IPS-18a (cell line): ENCODE results near the gene TBL1XR1.
A peak's percentile ranks its signal among the peaks of the same experiment; 100 is the strongest.
"Not testable (repeated sequence)": the region's sequence is repeated elsewhere in the genome, so short reads cannot be mapped to it uniquely, and the experiment has no call there.

ENCODE experiments used
- H3K27ac ChIP-seq: one replicate; pipeline ENCODE4 v1.5.1; 2013; ENCODE audit warnings: low read length
- H3K27me3 ChIP-seq: one replicate; pipeline ENCODE4 v1.6.1; 2013; ENCODE audit warnings: mild to moderate bottlenecking, low read length; ENCODE audit not compliant: control insufficient read depth, insufficient read depth
- H3K36me3 ChIP-seq: one replicate; pipeline ENCODE4 v1.6.1; 2013; ENCODE audit warnings: low read depth, low read length; ENCODE audit not compliant: control insufficient read depth
- H3K4me1 ChIP-seq: one replicate; pipeline ENCODE4 v1.6.1; 2013; ENCODE audit warnings: low read depth, low read length; ENCODE audit not compliant: control insufficient read depth
- H3K4me3 ChIP-seq: one replicate; pipeline ENCODE4 v1.5.1; 2013; ENCODE audit warnings: low read length
- H3K9ac ChIP-seq: one replicate; pipeline ENCODE4 v1.6.1; 2013; ENCODE audit warnings: mild to moderate bottlenecking, low read length, moderate library complexity
- H3K9me3 ChIP-seq: one replicate; pipeline ENCODE4 v1.6.1; 2013; ENCODE audit warnings: low read depth, low read length; ENCODE audit not compliant: control insufficient read depth

Gene TBL1XR1

DNA sequence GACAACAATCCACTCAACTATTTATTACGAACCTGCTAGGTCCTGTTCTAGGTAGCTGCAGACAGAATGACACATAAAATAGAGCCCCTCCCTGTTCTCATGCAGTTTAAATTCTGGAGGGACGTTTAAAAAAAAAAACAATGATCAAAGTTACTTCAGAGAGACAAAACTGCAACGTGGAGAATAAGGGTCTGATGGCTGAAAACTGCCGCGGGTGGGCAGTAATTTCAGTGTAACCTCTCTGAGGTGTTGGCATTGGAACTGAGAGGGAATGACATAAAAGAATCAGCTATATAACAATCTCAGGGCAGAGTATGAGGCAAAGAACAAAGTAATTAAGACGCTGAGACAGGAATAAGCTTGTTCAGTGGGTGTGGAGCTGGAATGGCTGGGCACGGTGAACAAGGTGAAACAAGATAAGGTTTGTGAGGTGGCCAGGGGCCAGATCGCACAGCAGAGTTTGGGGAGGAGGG lies 19.5 kb downstream of the TBL1XR1 start:
- Histone ChIP-seq H3K9ac (no peak overlapping the region), H3K4me3 (no peak overlapping the region), H3K27ac (no peak overlapping the region)

DNA sequence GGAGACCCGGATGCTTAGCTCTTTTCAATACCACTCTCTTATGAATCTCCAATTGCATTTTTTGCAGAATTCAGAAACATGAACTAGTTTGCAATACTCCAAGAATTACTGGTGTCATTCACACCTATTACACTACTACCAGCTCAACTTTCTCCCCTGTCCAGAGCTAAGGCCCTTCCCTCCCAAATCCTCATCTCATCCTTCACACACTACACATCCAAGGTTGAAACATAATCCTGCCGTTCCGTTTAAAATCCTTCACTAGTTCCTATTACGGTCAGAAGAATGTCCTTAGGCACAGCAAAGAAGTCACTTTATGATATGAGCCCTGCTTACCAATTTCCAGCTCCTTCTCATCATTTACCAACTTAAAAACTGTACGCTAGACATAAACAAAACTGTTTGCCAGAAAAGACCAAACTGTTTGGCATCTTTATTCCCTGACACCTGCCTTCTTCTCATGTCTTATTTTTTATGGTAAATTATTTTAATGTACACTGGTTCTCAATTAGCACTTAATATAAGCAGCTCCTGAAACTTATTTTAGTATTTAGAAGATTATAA lies 22.6 kb downstream of the TBL1XR1 start:
- H3K9ac ChIP-seq, result no peak overlapping the region
- H3K27ac ChIP-seq, result no peak overlapping the region
- H3K36me3 ChIP-seq, result no peaks in the 10 kb centered on the region

More for the DNA sequence above, 19.5 kb downstream of the TBL1XR1 start:
- Histone ChIP-seq H3K4me1 (peaks cover 10% of the 10 kb centered on the region), H3K9me3 (no peaks in the 10 kb centered on the region), H3K36me3 (no peaks in the 10 kb centered on the region), H3K27me3 (no peaks in the 10 kb centered on the region)

DNA sequence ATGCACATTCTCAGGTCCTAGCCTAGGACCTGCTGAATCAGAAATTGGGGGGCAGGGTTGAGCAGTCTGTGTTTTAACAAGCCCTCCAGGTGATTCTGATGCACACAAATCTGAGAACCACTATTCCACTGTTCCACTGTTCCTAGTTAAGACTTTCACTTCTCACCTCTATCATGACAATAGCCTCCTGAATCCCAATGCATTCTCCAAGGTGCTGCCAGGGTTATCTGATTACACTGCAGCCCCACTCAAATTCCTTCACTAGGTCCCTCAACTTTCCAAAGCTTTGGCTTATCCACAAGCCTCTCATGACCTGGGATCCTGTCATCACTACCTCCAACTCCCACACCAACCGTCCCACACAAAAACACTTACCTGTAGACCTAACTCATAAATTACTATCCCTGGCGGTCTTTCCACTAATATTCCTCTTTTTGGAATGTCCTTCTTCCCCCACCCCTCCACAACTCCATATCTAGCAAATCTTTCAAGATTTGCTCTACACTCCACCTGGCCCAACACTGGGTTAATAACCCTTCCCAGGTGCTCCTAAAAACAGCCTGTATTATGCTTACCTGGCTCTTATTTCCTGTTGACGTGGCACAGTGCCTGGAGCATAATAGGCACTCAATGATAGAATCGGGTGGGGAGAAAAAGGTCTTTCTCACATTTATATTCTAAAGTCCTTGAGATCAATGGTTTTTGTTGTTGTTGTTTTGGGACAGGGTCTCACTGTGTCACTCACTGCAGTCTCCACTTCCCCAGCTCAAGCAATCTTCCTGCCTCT lies 27.2 kb downstream of the TBL1XR1 start:
- no peak overlapping the region for H3K4me3 ChIP-seq
- H3K4me1 ChIP-seq, result peaks cover 18% of the 10 kb centered on the region
- H3K9me3 ChIP-seq, result no peaks in the 10 kb centered on the region
- H3K36me3 ChIP-seq, result no peaks in the 10 kb centered on the region
- no peaks in the 10 kb centered on the region for H3K27me3 ChIP-seq
- no peak overlapping the region for H3K9ac ChIP-seq
- no peak overlapping the region for H3K27ac ChIP-seq

More for the DNA sequence above, 22.6 kb downstream of the TBL1XR1 start:
- H3K9me3 ChIP-seq, result no peaks in the 10 kb centered on the region
- no peak overlapping the region for H3K4me3 ChIP-seq
- H3K4me1 ChIP-seq, result peaks cover 18% of the 10 kb centered on the region
- H3K27me3 ChIP-seq, result no peaks in the 10 kb centered on the region

DNA sequence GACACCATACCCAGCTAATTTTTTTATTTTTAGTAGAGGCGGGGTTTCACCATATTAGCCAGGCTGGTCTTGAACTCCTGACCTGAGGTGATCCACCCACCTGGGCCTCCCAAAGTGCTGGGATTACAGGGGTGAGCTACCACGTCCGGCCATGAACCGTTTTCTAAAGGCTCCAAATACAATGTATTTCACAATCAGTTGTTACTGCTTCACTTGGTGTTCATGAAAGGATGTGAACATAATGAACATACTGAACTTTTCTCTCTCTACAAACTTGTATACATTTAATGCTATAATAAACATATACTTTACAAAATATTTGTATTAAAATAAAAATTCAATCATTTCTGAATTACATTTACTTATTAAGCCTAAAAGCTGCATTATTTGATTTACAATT lies 28.9 kb downstream of the TBL1XR1 start:
- no peaks in the 10 kb centered on the region for H3K27me3 ChIP-seq
- no peak overlapping the region for H3K27ac ChIP-seq
- H3K36me3 ChIP-seq, result no peaks in the 10 kb centered on the region
- H3K9me3 ChIP-seq, result no peaks in the 10 kb centered on the region
- H3K4me3 ChIP-seq, result no peak overlapping the region
- no peak overlapping the region for H3K9ac ChIP-seq
- peaks cover 9% of the 10 kb centered on the region for H3K4me1 ChIP-seq

DNA sequence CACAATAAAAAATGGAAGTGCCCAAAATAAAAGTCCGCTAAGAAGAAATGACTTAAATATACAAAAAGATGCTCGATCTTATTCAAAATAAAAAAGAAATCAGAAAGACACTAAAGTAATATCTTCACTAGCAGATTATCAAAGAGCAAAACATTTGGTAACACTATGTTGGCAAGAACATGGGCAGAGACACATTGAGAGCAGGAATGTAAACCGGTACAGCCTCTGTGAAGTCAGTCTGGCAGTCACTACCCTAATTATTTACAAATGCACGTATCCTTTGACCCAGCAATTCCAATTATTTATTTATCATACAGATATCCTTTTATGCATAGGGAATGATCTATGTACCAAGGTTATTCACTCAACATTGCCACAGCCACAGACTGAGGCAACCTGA lies 34.5 kb downstream of the TBL1XR1 start:
- no peak overlapping the region for H3K4me3 ChIP-seq
- H3K9ac ChIP-seq, result no peak overlapping the region
- peaks cover 2% of the 10 kb centered on the region for H3K4me1 ChIP-seq
- no peaks in the 10 kb centered on the region for H3K9me3 ChIP-seq
- no peaks in the 10 kb centered on the region for H3K27me3 ChIP-seq
- H3K27ac ChIP-seq, result no peak overlapping the region
- H3K36me3 ChIP-seq, result no peaks in the 10 kb centered on the region

DNA sequence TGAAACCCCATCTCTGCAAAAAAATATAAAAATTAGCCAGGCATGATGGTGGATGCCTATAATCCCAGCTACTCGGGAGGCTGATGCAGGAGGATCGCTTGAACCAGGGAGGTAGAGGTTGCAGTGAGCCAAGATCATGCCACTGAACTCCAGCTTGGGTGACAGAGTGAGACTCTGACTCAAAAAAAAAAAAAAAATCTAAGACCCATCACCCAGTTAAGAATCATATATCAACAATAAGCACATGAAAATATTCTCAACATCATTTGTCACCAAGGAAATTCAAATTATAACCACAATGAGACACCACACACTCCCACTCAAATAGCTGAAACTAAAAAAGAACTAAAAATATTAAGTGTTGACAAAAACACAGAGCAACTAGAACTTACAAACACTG lies 35.7 kb downstream of the TBL1XR1 start:
- not testable (repeated sequence) for H3K9ac ChIP-seq, H3K27ac ChIP-seq, H3K36me3 ChIP-seq, H3K4me1 ChIP-seq, H3K27me3 ChIP-seq, H3K4me3 ChIP-seq, H3K9me3 ChIP-seq

DNA sequence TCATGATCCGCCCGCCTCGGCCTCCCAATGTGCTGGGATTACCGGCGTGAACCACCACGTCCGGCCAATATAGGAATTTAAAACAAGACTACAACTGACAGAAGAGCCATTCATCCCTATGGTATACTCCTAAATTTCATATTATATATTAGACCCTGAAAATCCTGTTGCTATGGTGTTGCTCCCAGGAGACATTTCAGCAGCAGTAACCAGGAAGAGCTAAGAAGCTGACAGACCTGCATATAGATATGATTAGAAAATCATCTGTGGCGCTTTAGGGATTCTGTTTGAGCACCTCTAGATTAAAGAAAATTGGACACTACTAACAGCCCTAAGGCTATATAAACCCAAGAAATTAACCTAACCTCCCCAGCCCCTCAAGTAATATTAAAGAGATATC lies 38.8 kb downstream of the TBL1XR1 start:
- no peak overlapping the region for H3K27ac ChIP-seq
- no peak overlapping the region for H3K9ac ChIP-seq
- H3K4me3 ChIP-seq, result no peak overlapping the region
- no peaks in the 10 kb centered on the region for H3K9me3 ChIP-seq
- H3K27me3 ChIP-seq, result no peaks in the 10 kb centered on the region
- peaks cover 25% of the 10 kb centered on the region for H3K4me1 ChIP-seq
- no peaks in the 10 kb centered on the region for H3K36me3 ChIP-seq

DNA sequence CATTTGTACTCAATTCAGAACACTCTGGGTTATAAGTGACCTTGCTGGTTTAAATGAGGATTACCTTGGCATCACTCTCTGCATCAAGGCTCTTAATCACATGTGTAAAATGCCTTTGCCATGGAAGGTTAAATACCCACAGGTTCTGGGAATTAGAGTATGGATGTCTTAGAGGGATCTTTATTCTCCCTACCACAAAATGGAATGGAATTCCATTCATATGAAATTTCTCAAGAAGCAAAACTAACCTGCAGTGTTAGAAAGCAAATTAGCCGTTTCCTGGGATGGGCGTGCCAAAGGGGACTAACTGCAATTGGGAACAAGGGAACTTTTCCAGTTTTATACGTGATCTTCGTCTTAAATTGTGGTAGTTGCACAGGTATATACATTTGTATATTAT lies 39.8 kb downstream of the TBL1XR1 start:
- Histone ChIP-seq H3K27ac (no peak overlapping the region), H3K4me1 (peaks cover 25% of the 10 kb centered on the region), H3K4me3 (peak overlapping the region; percentile 9), H3K9me3 (no peaks in the 10 kb centered on the region), H3K9ac (no peak overlapping the region), H3K36me3 (no peaks in the 10 kb centered on the region), H3K27me3 (no peaks in the 10 kb centered on the region)

DNA sequence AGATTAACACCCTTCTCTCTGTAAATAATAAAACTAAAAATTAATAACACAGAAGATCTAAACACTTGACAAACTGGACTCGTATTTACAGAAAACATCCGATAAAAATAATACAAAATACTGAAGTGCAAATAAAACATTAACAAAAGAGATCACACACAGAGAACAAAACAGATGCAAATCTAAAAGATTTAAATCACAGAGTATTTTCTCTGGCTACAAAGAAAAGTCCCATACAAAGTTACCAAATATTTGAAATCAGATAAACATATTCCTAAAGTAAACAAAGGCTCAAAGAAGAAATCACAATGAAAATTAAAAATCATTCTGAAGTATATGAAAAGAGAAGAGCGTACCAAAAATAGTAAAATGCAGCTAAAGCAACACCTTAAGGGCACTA lies 42.5 kb downstream of the TBL1XR1 start:
- H3K36me3 ChIP-seq, result no peaks in the 10 kb centered on the region
- H3K4me1 ChIP-seq, result peaks cover 30% of the 10 kb centered on the region
- H3K4me3 ChIP-seq, result peak overlapping the region; percentile 6
- no peak overlapping the region for H3K9ac ChIP-seq
- H3K27me3 ChIP-seq, result no peaks in the 10 kb centered on the region
- no peaks in the 10 kb centered on the region for H3K9me3 ChIP-seq
- H3K27ac ChIP-seq, result no peak overlapping the region

DNA sequence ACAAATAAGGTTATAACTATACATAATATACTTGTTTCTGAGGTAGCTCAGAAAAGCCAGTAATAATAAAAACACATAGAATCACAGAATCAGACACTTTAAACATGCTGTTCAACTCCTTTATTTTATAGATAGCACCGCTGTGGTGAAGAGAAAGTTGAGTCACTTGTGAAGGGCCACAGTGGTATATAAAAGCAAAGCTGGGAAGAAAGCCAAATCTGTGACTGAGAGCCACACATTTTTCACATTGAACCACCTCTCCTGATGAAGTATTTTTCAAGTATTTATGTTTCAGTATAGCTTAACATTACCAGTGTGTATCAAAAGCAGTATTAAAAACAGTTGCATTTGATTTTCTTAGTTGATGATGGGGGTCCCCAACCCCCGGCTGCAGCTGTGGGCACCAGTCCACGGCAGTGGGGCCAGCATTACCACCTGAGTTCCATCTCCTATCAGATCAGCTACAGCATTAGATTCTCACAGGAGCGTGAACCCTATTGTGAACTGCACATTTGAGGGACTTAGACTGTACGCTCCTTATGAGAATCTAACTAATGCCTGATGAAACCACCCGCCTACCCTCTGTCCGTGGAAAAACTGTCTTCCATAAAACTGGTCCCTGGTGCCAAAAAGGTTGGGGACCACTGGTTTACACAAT lies 46.2 kb downstream of the TBL1XR1 start:
- H3K4me3 ChIP-seq, result no peak overlapping the region
- H3K27ac ChIP-seq, result no peak overlapping the region
- H3K4me1 ChIP-seq, result peaks cover 36% of the 10 kb centered on the region
- no peaks in the 10 kb centered on the region for H3K36me3 ChIP-seq
- no peaks in the 10 kb centered on the region for H3K27me3 ChIP-seq
- no peak overlapping the region for H3K9ac ChIP-seq
- no peaks in the 10 kb centered on the region for H3K9me3 ChIP-seq

DNA sequence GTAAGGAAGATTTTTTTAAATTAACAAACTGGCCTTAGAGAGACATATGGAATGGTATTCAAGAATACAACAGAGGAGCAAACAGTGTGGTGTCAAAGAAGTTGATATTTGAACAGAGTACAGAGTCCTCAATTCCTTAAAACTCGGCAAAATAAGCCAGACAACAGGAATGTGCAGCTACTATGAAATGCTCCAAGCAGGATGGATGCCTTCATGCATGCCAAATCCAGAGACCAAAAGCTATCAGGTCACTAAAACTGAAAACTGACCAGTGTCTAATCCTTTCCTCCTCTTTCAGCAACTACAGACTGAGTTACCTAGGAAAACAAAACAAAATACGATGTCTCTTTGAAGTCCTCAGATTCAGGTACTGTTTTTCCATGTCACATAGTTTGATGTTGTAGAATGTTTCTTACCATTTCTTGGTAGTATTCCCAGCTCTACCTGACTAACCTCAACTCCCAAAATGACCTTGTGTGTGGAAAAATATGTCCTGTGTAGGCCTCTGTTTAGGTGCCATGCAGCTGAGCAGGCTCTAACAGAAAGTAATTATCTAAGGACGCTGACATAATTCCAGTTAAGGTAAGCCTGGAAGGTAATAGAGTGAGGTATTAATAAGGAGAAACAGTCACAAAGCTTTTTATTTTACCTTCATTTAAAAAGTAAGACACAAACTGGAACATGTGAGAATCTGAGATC lies 46.9 kb downstream of the TBL1XR1 start:
- Histone ChIP-seq H3K27ac (peak overlapping the region; percentile 10), H3K4me1 (peaks cover 40% of the 10 kb centered on the region), H3K27me3 (no peaks in the 10 kb centered on the region), H3K9me3 (no peaks in the 10 kb centered on the region), H3K36me3 (no peaks in the 10 kb centered on the region), H3K9ac (no peak overlapping the region), H3K4me3 (no peak overlapping the region)
